ENCODE results near the gene GAPVD1. TPM values are rescaled to one million over a fixed set of nuclear protein-coding genes. Genes with fewer than 3 reads are reported as not detected.

GAPVD1 gene
- total RNA-seq, 1 experiment from 2014 or later, result 39.5 TPM

- Histone ChIP-seq H2AK5ac (ENCODE audit: insufficient read length, low read length) (no peak overlapping the region), H3K4me1 (ENCODE audit: insufficient read depth, low read length) (no peaks in the 10 kb centered on the region; the same call in 1 of the 2 replicates), H2BK20ac (ENCODE audit: low read depth, low read length, poor library complexity, severe bottlenecking) (no peak overlapping the region), H4K91ac (ENCODE audit: insufficient read length, low read depth, low read length) (no peak overlapping the region), H3K18ac (ENCODE audit: insufficient read length, low read depth, low read length) (no peak overlapping the region), H3T11ph (ENCODE audit: low read length) (no peak overlapping the region), H3K27ac (ENCODE audit: insufficient read length, low read depth, low read length) (no peak overlapping the region), H3K9me3 (ENCODE audit: control insufficient read depth, low read depth, low read length) (no peaks in the 10 kb centered on the region), H4K20me1 (ENCODE audit: control insufficient read depth, insufficient read depth, insufficient read length) (no peaks in the 10 kb centered on the region), H3K14ac (ENCODE audit: insufficient read depth, low read length) (no peak overlapping the region), H2BK12ac (ENCODE audit: insufficient read length, low read depth, low read length) (no peak overlapping the region), H3K4ac (ENCODE audit: low read depth, low read length) (no peak overlapping the region), H2AFZ (ENCODE audit: low read length) (no peak overlapping the region), H3K79me2 (ENCODE audit: insufficient read depth, low read length) (no peaks in the 10 kb centered on the region), H2BK120ac (ENCODE audit: low read depth, low read length, poor library complexity, severe bottlenecking) (no peak overlapping the region), H3K56ac (ENCODE audit: insufficient read length, low read depth, low read length) (no peak overlapping the region), H2BK15ac (ENCODE audit: low read depth, low read length) (no peak overlapping the region), H2BK5ac (ENCODE audit: insufficient read length, low read length) (no peak overlapping the region), H4K5ac (ENCODE audit: insufficient read length, low read depth, low read length) (no peak overlapping the region), H3K23me2 (ENCODE audit: insufficient read length, low read depth, low read length, poor library complexity, severe bottlenecking) (peaks cover 6% of the 10 kb centered on the region), H3K79me1 (ENCODE audit: insufficient read depth, low read depth, low read length, poor library complexity, severe bottlenecking) (no peaks in the 10 kb centered on the region), H3K23ac (ENCODE audit: insufficient read length, low read depth, low read length) (no peak overlapping the region), H3K9ac (ENCODE audit: extremely low read depth, insufficient read length, low read length) (no peak overlapping the region), H4K8ac (replicated peaks; ENCODE audit: insufficient read length, low read depth, low read length) (no peak overlapping the region), H3K27me3 (ENCODE audit: insufficient read depth, low read length) (no peaks in the 10 kb centered on the region), H3K4me2 (ENCODE audit: insufficient read depth, insufficient read length, low read length) (no peak overlapping the region)
- Mint-ChIP-seq H3K9me3 (no peaks in the 10 kb centered on the region), H3K4me3 (no peak overlapping the region), H3K4me1 (peaks cover 7 to 11% of the 10 kb centered on the region in 2 experiments), H3K27ac (no peak overlapping the region), H3K36me3 (ENCODE audit: insufficient read depth in 1 of 3, low read depth in 3 of 3) (no peaks in the 10 kb centered on the region), H3K27me3 (ENCODE audit: low read depth) (peaks cover 31% of the 10 kb centered on the region)
- WGBS (ENCODE audit: extremely low coverage, insufficient read length, low lambda C conversion rate), result no CpG with 5 or more reads among the region's 7 CpGs
- DNase-seq, result no peak
- no peak for TF ChIP-seq CTCF (conservative IDR thresholded peaks at IDR 0.05)
These were observed 143.1 kb downstream of the GAPVD1 start for GRCh38 chr9:125404733-125405132.

All from H9 (cell line).